ENCODE measurements around the gene TRNAU1AP.
A peak's percentile ranks its signal among the peaks of the same experiment; 100 is the strongest.
"Not testable (repeated sequence)": the region's sequence is repeated elsewhere in the genome, so short reads cannot be mapped to it uniquely, and the experiment has no call there.

TRNAU1AP gene

GRCh38 chr1:28552758-28553663 lies at the start of gene TRNAU1AP:
Gene TRNAU1AP (plus strand): TSS chr1:28553085. CDS start chr1:28553111, 26 bp downstream.
- DNase-seq: peak; percentile 91

DNA sequence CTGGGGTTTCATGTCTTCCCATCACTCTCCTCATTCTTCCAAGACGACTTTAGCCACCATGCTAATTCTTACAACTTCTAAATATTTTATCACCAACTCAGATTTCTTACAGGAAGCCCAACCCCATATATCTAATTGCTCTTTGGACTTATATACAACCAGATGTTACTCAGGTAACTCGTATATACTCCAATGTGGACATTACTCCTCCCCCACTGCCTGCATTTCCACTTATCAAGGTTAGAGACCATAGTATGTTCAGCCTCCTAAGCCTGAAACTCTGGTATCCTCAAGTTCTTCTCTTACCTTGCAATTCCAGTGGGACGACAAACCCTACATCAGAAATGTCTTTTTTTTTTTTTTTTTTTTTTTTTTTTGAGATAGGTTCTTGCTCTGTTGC lies 49.8 kb upstream of the TRNAU1AP start:
- no peak for DNase-seq

DNA sequence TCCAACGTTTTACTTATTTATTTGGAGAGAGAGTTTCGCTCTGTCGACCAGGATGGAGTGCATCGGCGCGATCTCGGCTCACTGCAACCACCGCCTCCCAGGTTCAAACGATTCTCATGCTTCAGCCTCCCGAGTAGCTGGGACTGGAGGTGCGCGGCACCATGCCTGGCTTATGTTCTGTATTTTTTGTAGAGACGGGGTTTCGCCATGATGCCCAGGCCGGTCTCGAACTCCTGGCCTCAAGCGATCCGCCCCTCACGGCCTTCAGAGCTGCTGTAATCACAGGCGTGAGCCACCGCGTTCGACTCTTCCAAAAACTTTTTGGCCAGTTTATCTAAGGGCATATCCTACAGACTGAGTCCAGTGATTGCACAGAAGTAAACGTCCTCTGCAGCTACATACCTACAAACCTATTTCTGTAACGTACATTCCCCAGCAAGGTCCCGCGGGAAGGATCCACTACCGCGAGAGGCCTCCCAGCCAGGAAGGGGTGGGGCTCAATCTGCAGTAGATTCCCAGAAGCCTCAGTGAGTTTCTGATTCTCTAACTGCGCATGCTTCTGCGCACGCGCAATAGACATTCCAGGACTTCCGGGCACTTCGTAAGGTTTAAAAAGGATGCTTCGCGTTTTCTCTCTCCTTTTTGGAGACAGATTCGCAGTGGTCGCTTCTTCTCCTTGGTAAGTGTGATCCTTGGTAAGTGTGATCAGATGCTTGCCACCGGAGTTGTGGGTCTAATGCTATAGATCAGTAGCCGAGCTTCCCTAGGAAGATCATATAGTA lies 47.3 kb upstream of the TRNAU1AP start, which contains the start of gene RCC1:
Gene RCC1, plus strand, starts transcription at position 638 of the 782 bp plus-strand sequence. CDS start 23,824 bp downstream, outside the sequence.
- DNase-seq: peak; percentile 97

- DNase-seq: no peak
Measured at GRCh38 chr1:28506907-28507246, 46.0 kb upstream of the TRNAU1AP start.

DNA sequence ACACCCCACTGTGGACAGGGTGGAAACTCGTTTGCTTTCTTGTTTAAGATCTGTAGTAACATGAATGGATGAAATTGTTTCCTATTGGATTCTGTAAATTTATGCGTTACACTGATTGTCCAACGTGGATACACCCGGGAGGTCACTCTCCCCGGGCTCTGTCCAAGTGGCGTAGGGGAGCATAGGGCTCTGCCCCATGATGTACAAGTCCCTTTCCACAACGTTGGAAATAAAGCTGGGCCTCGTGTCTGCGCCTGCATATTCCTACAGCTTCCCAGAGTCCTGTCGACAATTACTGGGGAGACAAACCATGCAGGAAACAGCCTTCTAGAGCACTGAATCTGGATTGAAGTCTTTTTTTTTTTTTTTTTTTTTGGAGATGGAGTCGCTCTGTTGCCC lies 45.6 kb upstream of the TRNAU1AP start:
- no peak for DNase-seq

DNA sequence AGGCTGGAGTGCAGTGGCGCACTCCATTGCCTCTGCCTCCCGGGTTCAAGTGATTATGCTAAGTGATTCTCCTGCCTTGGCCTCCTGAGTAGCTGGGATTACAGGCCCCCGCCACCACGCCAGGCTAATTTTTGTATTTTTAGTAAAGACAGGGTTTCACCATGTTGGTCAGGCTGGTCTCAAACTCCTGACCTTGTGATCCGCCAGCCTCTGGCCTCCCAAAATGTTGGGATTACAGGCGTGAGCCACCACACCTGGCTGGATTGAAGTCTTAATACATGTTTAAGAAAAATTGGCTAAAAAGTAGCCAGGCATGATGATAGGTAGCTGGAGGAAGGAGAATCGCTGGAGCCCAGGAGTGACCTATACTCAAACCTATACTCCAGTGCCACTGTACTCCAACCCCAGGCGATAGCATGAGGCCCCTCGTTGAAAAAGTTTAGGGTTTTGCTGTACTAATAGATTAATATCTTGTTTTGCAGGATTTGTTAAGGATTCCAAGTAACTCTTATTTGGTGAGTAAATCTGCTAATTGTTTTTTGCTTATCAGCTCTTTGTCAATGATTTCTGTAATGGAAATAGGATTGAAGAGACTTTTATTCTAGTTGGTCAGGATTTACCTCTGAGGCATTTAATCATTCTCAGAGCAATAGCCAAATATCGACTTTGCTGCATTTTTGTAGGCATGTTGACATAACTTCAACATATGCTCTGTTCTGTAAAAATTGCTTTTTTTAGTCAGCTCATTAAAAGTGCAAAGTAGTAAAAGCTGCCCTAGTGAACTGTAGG lies 45.0 kb upstream of the TRNAU1AP start:
- no peak for DNase-seq

DNA sequence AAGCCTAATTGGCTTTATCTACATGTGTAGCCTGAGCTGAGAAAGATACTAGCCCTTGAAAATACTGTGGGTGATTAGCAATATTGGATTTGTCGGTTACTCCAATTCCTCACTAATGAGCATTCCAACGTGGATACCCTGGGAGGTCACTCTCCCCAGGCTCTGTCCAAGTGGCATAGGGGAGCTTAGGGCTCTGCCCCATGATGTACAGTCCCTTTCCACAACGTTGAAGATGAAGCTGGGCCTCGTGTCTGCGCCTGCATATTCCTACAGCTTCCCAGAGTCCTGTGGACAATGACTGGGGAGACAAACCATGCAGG lies 44.5 kb upstream of the TRNAU1AP start:
- no peak for DNase-seq

DNA sequence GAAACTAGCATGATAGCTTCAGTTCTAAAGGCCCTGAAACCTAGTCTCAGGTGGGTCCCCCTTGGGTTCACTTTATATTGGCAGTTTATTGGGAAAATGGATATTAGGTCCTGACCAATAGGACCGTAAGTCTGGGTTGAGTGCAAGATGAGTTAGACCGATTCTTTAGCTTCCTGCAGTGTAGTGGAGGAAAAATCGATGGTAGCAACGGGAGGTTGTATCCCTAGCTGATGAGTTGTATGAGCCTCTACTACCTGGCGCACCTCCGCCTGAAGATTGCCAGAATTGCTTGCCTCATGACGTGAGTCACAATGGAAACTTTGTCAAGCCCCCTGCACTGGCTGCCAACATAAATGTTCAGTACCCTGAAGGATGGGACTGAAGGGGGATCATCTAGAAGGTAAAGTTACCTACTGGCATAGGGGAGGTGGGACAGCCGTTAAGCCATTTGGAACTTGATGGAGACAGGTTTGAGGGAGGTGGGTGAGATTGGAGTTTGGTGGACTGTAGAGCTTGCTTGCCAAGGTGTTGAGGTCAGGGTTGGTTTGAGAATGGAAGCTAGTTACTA lies 43.1 kb upstream of the TRNAU1AP start:
- no peak for DNase-seq

GRCh38 chr1:28510273-28510969 lies 42.5 kb upstream of the TRNAU1AP start:
- no peak for DNase-seq

DNA sequence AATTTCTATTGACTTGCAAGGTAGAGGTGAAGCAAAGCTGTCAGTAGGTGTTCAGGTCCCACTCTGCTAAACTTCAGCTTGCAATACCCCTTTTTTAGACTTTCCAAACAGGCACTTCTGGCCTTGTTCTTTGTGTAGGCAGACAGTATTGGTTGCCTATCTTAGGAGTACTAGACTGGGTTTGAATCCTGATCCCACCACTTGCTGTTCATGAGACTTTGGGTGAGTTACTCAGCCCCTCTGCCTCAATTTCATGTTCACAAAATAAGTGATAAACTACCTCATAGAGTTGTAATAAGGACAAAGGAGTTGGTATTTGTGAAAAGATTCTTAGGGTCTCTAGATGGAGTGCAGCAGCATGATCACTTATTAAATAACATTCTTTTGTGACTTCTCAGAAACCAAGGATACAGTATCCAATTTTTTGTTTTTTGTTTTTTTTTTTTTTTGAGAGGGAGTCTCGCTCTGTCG lies 41.9 kb upstream of the TRNAU1AP start:
- no peak for DNase-seq

GRCh38 chr1:28512058-28512611 lies 40.8 kb upstream of the TRNAU1AP start:
- no peak for DNase-seq

- DNase-seq: not testable (repeated sequence)
Measured at GRCh38 chr1:28514445-28514933, 38.4 kb upstream of the TRNAU1AP start.

DNA sequence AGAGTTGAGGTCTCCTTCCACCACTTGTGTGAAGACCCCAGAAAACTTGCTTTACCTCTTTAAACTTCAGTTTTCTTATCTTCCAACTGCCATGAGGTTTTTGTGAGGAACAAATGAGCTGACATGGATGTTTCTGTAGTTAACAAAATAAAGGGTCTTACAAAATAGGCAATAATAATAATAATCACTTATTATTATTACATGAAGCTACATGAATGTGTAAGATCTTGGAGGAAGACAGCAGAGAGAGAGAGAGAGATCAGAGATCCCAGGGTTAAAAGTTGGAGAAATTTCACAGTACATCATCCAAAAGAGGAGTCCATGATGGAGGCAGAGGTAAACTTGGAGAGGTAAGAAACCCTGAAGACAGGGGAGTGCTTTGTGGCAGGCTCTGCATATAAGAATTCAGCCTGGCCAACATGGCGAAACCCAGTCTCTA lies 36.3 kb upstream of the TRNAU1AP start:
- no peak for DNase-seq

DNA sequence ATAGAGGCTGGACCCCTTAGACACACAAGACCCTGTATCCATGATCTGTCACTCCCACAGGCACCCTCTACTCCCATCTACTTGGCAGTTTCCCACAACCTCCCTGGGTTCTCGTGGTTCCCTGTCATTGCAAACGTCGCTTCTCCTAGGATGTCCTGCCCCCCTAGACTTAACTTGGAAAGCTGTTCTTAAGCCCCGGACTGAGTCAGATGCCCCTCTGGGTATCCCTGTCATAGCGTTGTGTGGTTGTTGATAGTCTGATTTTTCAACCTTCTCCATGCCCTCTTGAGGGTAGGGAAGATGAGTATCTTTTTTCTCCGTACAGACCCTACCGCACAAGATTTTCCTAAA lies 35.3 kb upstream of the TRNAU1AP start:
- no peak for DNase-seq

DNA sequence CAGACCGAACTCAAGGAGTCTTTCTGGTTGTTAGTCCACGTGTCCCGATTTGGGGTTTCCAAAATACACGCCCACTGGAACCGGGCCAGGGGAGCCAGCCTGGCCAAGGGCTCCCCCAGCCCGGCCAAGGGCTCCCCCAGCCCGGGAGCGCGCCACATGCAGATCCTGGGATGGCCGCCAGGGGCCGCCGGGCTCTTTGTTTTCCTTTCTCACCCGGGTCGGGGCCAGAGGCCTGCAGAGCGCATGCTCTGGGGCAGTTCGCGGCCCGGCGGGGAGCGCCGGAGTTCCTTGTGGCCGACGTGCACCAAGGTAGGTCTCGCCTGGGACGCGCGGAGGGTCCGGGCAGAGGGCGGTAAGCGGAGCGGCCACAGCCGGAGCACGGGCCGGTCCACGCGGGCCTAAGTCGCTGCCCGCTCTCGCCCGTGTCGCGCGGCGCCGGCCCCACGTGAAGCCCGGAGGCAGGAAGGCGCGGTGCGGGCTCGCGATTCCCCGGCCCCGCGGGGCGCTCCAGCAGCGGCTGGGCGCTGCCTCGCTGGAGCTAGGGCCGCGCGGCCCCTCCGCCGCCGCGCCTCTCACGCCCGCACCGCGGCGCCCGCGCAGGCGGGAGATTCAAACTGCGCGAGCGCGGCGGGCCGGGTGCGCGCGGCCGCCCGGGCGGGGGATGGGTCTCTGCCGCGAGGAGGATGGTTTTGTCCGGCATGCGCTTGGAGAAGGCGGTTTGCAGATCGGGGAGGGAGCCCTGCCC lies 34.7 kb upstream of the TRNAU1AP start:
- peak; percentile 84 for DNase-seq

- DNase-seq: no peak
Measured at GRCh38 chr1:28518745-28519341, 34.0 kb upstream of the TRNAU1AP start.

GRCh38 chr1:28519946-28520725 lies 32.7 kb upstream of the TRNAU1AP start:
- DNase-seq: no peak

DNA sequence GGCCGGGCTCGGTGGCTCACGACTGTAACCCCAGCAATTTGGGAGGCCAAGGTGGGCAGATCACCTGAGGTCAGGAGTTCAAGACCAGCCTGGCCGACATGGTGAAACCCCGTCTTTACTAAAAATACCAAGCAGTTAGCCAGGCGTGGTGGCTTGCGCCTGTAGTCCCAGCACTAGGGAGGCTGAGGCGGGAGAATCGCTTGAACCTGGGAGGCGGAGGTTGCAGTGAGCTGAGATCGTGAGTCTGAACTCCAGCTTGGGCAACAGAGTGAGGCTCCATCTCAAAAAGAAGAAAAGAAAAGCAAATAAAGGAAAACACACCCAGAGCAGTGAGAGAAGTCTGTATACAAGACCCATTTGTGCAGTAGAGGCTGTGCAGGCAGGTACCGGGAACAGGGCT lies 32.1 kb upstream of the TRNAU1AP start:
- DNase-seq: not testable (repeated sequence)

- no peak for DNase-seq
Measured at GRCh38 chr1:28521502-28522164, 31.3 kb upstream of the TRNAU1AP start.
